SK-N-SH (cell line): ENCODE results near the gene PPP2R2B. TPM values are rescaled to one million over a fixed set of nuclear protein-coding genes. Genes with fewer than 3 reads are reported as not detected.

ENCODE experiments used
- CTCF ChIA-PET: fragments of 300-600, 350-600 bp; formaldehyde crosslinking; extraction: SDS; loops from one replicate; lab custom pipeline; 2021; lab: Yijun Ruan, JAX
- POLR2A ChIA-PET: fragments of 350-600 bp; sonication (Branson Sonifier 250); formaldehyde crosslinking; extraction: SDS; loops from one replicate; lab custom pipeline; 2020; ENCODE audit warnings: antibody characterized with exemption, inconsistent platforms; lab: Yijun Ruan, JAX
- DNase-seq: peaks from one replicate; pipeline ENCODE4 v3.0.0; 2012
- H2AFZ ChIP-seq: fragments of 200-600 bp; sonication (generic); 2 replicates; pipeline ENCODE4 v1.8.1; 2016; ENCODE audit warnings: antibody characterized with exemption, mild to moderate bottlenecking, low read depth
- H3F3A ChIP-seq: fragments of 200-600 bp; sonication (generic); replicated peaks from 2 replicates; pipeline ENCODE3; 2016; ENCODE audit warnings: antibody characterized with exemption, mild to moderate bottlenecking; ENCODE audit not compliant: insufficient read depth
- H3K27ac ChIP-seq, 2 experiments: fragments of 200-500 bp in 1 of 2; fragments of 200-600 bp in 1 of 2; sonication (Bioruptor generic) in 1 of 2; sonication (generic), shearing (Covaris generic) in 1 of 2; 2 replicates each; pipeline versions ENCODE4 v1.5.1 to v1.6.1; 2014 to 2016; ENCODE audit warnings: low read depth in 2 of 2, inconsistent platforms in 1 of 2, low read length in 1 of 2, mild to moderate bottlenecking in 1 of 2, mixed read lengths in 1 of 2
- H3K27me3 ChIP-seq: fragments of 200-600 bp; sonication (generic), shearing (Covaris generic); 2 replicates; pipeline ENCODE4 v1.6.1; 2016; ENCODE audit warnings: mixed run types; ENCODE audit not compliant: insufficient read depth
- H3K36me3 ChIP-seq, 2 experiments: fragments of 200-500 bp in 1 of 2; fragments of 200-600 bp in 1 of 2; sonication (Bioruptor generic) in 1 of 2; sonication (generic) in 1 of 2; replicated peaks in 1 of 2; 2 replicates each; pipeline versions ENCODE3 to v1.5.1; 2014 to 2016; ENCODE audit warnings: low read length in 1 of 2, mild to moderate bottlenecking in 1 of 2; ENCODE audit not compliant: insufficient read depth in 2 of 2, control insufficient read depth in 1 of 2
- H3K4me1 ChIP-seq, 2 experiments: fragments of 200-500 bp in 1 of 2; fragments of 200-600 bp in 1 of 2; sonication (Bioruptor generic) in 1 of 2; sonication (generic), shearing (Covaris generic) in 1 of 2; 2 replicates each; pipeline versions ENCODE4 v1.5.1 to v1.6.1; 2014 to 2016; ENCODE audit warnings: low read depth in 1 of 2, low read length in 1 of 2, mixed run types in 1 of 2; ENCODE audit not compliant: insufficient read depth in 2 of 2, control insufficient read depth in 1 of 2
- H3K4me2 ChIP-seq: fragments of 200-600 bp; sonication (generic), shearing (Covaris generic); 2 replicates; pipeline ENCODE4 v1.6.1; 2017; ENCODE audit warnings: mixed run types
- H3K4me3 ChIP-seq, 2 experiments: fragments of 200-500 bp in 1 of 2; fragments of 200-600 bp in 1 of 2; sonication (Bioruptor generic) in 1 of 2; sonication (generic), shearing (Covaris generic) in 1 of 2; 2 replicates each; pipeline versions ENCODE4 v1.5.1 to v1.8.1; 2014 to 2016; ENCODE audit warnings: low read depth in 2 of 2, inconsistent platforms in 1 of 2, low read length in 1 of 2, mild to moderate bottlenecking in 1 of 2, mixed read lengths in 1 of 2, moderate library complexity in 1 of 2
- H3K79me2 ChIP-seq: fragments of 200-600 bp; sonication (generic); 2 replicates; pipeline ENCODE4 v1.8.1; 2017; ENCODE audit warnings: mild to moderate bottlenecking; ENCODE audit not compliant: insufficient read depth
- H3K9ac ChIP-seq: fragments of 200-600 bp; sonication (generic); 2 replicates; pipeline ENCODE4 v1.6.1; 2017; ENCODE audit warnings: mixed run types
- H3K9me2 ChIP-seq: fragments of 200-600 bp; sonication (generic); 2 replicates; pipeline ENCODE4 v1.6.1; 2017; ENCODE audit warnings: mixed run types
- H3K9me3 ChIP-seq: fragments of 200-600 bp; sonication (generic); 2 replicates; pipeline ENCODE4 v1.6.1; 2017; ENCODE audit warnings: mixed run types, mild to moderate bottlenecking, moderate library complexity
- H4K20me1 ChIP-seq: fragments of 200-600 bp; sonication (generic); 2 replicates; pipeline ENCODE4 v1.6.1; 2017; ENCODE audit warnings: mild to moderate bottlenecking, mixed run types; ENCODE audit not compliant: insufficient read depth
- ELF1 ChIP-seq: IDR thresholded peaks from 2 replicates; pipeline ENCODE4 v1.4.0; 2012
- EP300 ChIP-seq, 2 experiments: IDR thresholded peaks; 2 replicates each; pipeline versions ENCODE4 v1.4.0 to v1.6.1; 2012; ENCODE audit warnings: borderline replicate concordance in 1 of 2, low read depth in 1 of 2, low read length in 1 of 2
- FOXM1 ChIP-seq: IDR thresholded peaks from 2 replicates; pipeline ENCODE4 v1.4.0; 2012; ENCODE audit warnings: low read depth, mild to moderate bottlenecking
- GABPA ChIP-seq: IDR thresholded peaks from 2 replicates; pipeline ENCODE4 v1.4.0; 2012; ENCODE audit warnings: low read depth, mild to moderate bottlenecking
- JUND ChIP-seq: IDR thresholded peaks from 2 replicates; pipeline ENCODE4 v1.4.0; 2012
- MEF2A ChIP-seq: IDR thresholded peaks from 2 replicates; pipeline ENCODE4 v1.4.0; 2012; ENCODE audit warnings: low read depth, borderline replicate concordance
- NRF1 ChIP-seq: IDR thresholded peaks from 2 replicates; pipeline ENCODE4 v1.6.1; 2012; ENCODE audit warnings: low read depth, mild to moderate bottlenecking, low read length
- POLR2AphosphoS5 ChIP-seq: IDR thresholded peaks from 2 replicates; pipeline ENCODE4 v1.6.1; 2012; ENCODE audit warnings: low read depth, low read length
- SIN3A ChIP-seq: IDR thresholded peaks from 2 replicates; pipeline ENCODE4 v1.6.1; 2012; ENCODE audit warnings: low read depth, mild to moderate bottlenecking, low read length, moderate library complexity, borderline replicate concordance
- TCF12 ChIP-seq: IDR thresholded peaks from 2 replicates; pipeline ENCODE4 v1.4.0; 2012
- TEAD4 ChIP-seq: IDR thresholded peaks from 2 replicates; pipeline ENCODE4 v1.4.0; 2012; ENCODE audit warnings: mild to moderate bottlenecking, borderline replicate concordance; ENCODE audit not compliant: insufficient read depth
- YY1 ChIP-seq: IDR thresholded peaks from 2 replicates; pipeline ENCODE4 v1.4.0; 2012; ENCODE audit warnings: low read depth, mild to moderate bottlenecking
- WGBS: methylation state at CpG from one replicate; pipeline ENCODE4 v1.1.6; 2017; ENCODE audit warnings: low lambda C conversion rate; 5-methylcytosine and 5-hydroxymethylcytosine counted together
- polyA plus RNA-seq, 3 experiments: library from polyadenylated mRNA; depleted of rRNA; stranded (reverse); fragments of >200 nt; gene quantifications; 2 replicates each; pipeline ENCODE4 v1.2.3, GENCODE V29; 2012
- TF ChIP-seq, protein P1 (sequence below): IDR thresholded peaks from 2 replicates; pipeline ENCODE4 v1.6.1; 2012; ENCODE audit warnings: mild to moderate bottlenecking, low read depth, low read length, moderate library complexity
- TF ChIP-seq, protein P2 (sequence below): IDR thresholded peaks from 2 replicates; pipeline ENCODE4 v1.4.0; 2012; ENCODE audit warnings: low read depth
- TF ChIP-seq, protein P3 (sequence below): fragments of 200-600 bp; sonication (generic); IDR thresholded peaks from 2 replicates; pipeline ENCODE4 v1.6.1; 2017; ENCODE audit warnings: antibody characterized with exemption, mild to moderate bottlenecking, moderate library complexity
- TF ChIP-seq, protein P4 (sequence below): fragments of 150-350 bp; IDR thresholded peaks from 2 replicates; pipeline ENCODE4 v1.6.1; 2016; ENCODE audit warnings: mild to moderate bottlenecking, low read depth, low read length

PPP2R2B gene
- polyA plus RNA-seq, 1 of the 3 experiments (the other 2 are of a cell fraction), result 11.4 TPM

DNA sequence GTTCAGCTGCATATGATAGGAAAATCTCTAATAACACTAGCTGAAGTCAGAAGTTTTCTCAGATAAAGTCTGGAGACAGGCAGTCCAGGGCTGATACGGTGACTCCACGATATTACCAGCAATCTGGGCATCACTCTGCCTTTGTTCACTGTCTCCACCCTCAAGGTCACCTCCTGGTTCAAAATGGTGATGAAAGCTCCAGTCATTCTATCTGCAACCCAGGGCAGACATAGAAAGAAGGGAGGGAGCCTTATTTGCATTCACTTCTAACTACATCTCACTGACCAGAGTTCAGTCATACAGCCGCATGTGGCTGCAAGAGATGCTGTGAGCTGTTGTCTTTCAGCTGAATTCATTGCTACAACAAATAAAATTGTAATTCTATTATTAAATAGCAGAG, 340.1 kb downstream of the PPP2R2B start (continued):
- TF ChIP-seq, protein P1, sequence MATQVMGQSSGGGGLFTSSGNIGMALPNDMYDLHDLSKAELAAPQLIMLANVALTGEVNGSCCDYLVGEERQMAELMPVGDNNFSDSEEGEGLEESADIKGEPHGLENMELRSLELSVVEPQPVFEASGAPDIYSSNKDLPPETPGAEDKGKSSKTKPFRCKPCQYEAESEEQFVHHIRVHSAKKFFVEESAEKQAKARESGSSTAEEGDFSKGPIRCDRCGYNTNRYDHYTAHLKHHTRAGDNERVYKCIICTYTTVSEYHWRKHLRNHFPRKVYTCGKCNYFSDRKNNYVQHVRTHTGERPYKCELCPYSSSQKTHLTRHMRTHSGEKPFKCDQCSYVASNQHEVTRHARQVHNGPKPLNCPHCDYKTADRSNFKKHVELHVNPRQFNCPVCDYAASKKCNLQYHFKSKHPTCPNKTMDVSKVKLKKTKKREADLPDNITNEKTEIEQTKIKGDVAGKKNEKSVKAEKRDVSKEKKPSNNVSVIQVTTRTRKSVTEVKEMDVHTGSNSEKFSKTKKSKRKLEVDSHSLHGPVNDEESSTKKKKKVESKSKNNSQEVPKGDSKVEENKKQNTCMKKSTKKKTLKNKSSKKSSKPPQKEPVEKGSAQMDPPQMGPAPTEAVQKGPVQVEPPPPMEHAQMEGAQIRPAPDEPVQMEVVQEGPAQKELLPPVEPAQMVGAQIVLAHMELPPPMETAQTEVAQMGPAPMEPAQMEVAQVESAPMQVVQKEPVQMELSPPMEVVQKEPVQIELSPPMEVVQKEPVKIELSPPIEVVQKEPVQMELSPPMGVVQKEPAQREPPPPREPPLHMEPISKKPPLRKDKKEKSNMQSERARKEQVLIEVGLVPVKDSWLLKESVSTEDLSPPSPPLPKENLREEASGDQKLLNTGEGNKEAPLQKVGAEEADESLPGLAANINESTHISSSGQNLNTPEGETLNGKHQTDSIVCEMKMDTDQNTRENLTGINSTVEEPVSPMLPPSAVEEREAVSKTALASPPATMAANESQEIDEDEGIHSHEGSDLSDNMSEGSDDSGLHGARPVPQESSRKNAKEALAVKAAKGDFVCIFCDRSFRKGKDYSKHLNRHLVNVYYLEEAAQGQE, result no peak
- TF ChIP-seq, protein P2, sequence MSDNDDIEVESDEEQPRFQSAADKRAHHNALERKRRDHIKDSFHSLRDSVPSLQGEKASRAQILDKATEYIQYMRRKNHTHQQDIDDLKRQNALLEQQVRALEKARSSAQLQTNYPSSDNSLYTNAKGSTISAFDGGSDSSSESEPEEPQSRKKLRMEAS, result no peak
- TF ChIP-seq JUND (no peak), NRF1 (no peak), POLR2AphosphoS5 (no peak)

DNA sequence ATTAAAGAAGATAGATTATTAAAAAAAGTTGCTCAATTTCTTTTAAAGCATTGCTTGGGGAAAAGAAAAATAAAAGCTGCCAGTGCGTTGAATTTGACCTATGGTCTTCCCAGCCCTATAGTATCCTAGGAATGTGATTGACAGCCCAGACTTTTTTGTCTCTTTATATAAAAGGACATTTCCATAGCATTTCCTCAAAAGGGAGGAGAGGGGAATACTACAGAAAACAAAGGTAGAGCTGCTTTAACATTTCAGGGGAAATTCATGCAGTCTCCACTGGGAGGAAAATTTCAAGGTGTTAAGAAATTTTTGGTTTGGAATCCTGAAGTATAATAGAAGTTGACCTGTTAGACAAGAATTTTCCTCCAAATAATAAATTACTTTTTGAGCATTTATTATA, 344.7 kb downstream of the PPP2R2B start:
- H3K36me3 ChIP-seq, result no peaks in the 10 kb centered on the region
- TF ChIP-seq, protein P1, result no peak
- TF ChIP-seq MEF2A (no peak), FOXM1 (no peak), TCF12 (no peak), POLR2AphosphoS5 (no peak), ELF1 (no peak), EP300 (IDR thresholded peaks at IDR 0.05; ENCODE audit: borderline replicate concordance in 1 of 2, low read depth in 1 of 2, low read length in 1 of 2) (no peak), GABPA (no peak), YY1 (no peak), TEAD4 (no peak), SIN3A (no peak), NRF1 (no peak)
- TF ChIP-seq, protein P3, sequence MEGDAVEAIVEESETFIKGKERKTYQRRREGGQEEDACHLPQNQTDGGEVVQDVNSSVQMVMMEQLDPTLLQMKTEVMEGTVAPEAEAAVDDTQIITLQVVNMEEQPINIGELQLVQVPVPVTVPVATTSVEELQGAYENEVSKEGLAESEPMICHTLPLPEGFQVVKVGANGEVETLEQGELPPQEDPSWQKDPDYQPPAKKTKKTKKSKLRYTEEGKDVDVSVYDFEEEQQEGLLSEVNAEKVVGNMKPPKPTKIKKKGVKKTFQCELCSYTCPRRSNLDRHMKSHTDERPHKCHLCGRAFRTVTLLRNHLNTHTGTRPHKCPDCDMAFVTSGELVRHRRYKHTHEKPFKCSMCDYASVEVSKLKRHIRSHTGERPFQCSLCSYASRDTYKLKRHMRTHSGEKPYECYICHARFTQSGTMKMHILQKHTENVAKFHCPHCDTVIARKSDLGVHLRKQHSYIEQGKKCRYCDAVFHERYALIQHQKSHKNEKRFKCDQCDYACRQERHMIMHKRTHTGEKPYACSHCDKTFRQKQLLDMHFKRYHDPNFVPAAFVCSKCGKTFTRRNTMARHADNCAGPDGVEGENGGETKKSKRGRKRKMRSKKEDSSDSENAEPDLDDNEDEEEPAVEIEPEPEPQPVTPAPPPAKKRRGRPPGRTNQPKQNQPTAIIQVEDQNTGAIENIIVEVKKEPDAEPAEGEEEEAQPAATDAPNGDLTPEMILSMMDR, result no peak
- TF ChIP-seq, protein P4, sequence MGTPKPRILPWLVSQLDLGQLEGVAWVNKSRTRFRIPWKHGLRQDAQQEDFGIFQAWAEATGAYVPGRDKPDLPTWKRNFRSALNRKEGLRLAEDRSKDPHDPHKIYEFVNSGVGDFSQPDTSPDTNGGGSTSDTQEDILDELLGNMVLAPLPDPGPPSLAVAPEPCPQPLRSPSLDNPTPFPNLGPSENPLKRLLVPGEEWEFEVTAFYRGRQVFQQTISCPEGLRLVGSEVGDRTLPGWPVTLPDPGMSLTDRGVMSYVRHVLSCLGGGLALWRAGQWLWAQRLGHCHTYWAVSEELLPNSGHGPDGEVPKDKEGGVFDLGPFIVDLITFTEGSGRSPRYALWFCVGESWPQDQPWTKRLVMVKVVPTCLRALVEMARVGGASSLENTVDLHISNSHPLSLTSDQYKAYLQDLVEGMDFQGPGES, result no peak
- TF ChIP-seq, all 33 proteins: peak for 0
- no peak overlapping the region for H2AFZ ChIP-seq
- H3K4me1 ChIP-seq, result no peaks in the 10 kb centered on the region
- H3K27ac ChIP-seq, result no peak overlapping the region
- 61% methylated on average over 1 of the region's 1 CpG for WGBS
- CTCF ChIA-PET, result interaction anchor here (0.5 to 7.1 kb wide), 60 partner anchors 8 to 1045 kb away, joined by 3 to 145 read pairs (median 4); partner anchors contain the start of gene GPR151
- POLR2A ChIA-PET, result interaction anchor here (0.6 to 1.3 kb wide), 2 partner anchors 432 to 654 kb away, joined by 3 read pairs; no protein-coding TSS in a partner anchor
- H3K9me2 ChIP-seq, result no peaks in the 10 kb centered on the region
- H3K79me2 ChIP-seq, result no peaks in the 10 kb centered on the region
- H4K20me1 ChIP-seq, result no peaks in the 10 kb centered on the region
- no peak overlapping the region for H3K9ac ChIP-seq
- H3K9me3 ChIP-seq, result no peaks in the 10 kb centered on the region
- H3K27me3 ChIP-seq, result no peaks in the 10 kb centered on the region
- no peak for DNase-seq
- H3K4me2 ChIP-seq, result no peak overlapping the region
- no peak overlapping the region for H3K4me3 ChIP-seq
- no peaks in the 10 kb centered on the region for H3F3A ChIP-seq
